DOHH2 (cell line): Measurements from ENCODE around the gene BRAF.

Experiments used
- H3F3A ChIP-seq: fragments of 200-600 bp; sonication (generic), shearing (Covaris generic); 2 replicates; pipeline ENCODE4 v1.6.0; 2016; ENCODE audit warnings: antibody characterized with exemption, mild to moderate bottlenecking; ENCODE audit not compliant: control insufficient read depth, insufficient read depth
- H3K27ac ChIP-seq: fragments of 200-600 bp; sonication (generic); 2 replicates; pipeline ENCODE4 v1.5.1; 2014; ENCODE audit warnings: low read depth, mild to moderate bottlenecking, low read length, moderate library complexity
- H3K27me3 ChIP-seq: fragments of 200-600 bp; sonication (generic); 2 replicates; pipeline ENCODE4 v1.6.1; 2014; ENCODE audit warnings: mild to moderate bottlenecking, low read length, mixed read lengths; ENCODE audit not compliant: control insufficient read depth
- H3K36me3 ChIP-seq: fragments of 200-600 bp; sonication (generic); 2 replicates; pipeline ENCODE4 v1.6.1; 2014; ENCODE audit warnings: mild to moderate bottlenecking, low read length, moderate library complexity, mixed read lengths; ENCODE audit not compliant: control insufficient read depth
- H3K4me1 ChIP-seq: fragments of 200-600 bp; sonication (generic); 2 replicates; pipeline ENCODE4 v1.6.1; 2014; ENCODE audit warnings: mild to moderate bottlenecking, low read length, mixed read lengths; ENCODE audit not compliant: control insufficient read depth
- H3K4me2 ChIP-seq: fragments of 200-600 bp; sonication (generic); 2 replicates; pipeline ENCODE4 v1.6.0; 2014; ENCODE audit warnings: mild to moderate bottlenecking, low read length, moderate library complexity
- H3K4me3 ChIP-seq: fragments of 200-600 bp; sonication (generic); 2 replicates; pipeline ENCODE4 v1.5.1; 2014; ENCODE audit warnings: mild to moderate bottlenecking, low read length, mixed read lengths
- H3K79me2 ChIP-seq: fragments of 200-600 bp; sonication (generic); 2 replicates; pipeline ENCODE4 v1.6.1; 2014; ENCODE audit warnings: mild to moderate bottlenecking, low read length, mixed read lengths; ENCODE audit not compliant: control insufficient read depth
- H3K9me2 ChIP-seq: fragments of 200-600 bp; sonication (generic); replicated peaks from 2 replicates; pipeline ENCODE4 v1.6.1; 2014; ENCODE audit warnings: mild to moderate bottlenecking, low read length, mixed read lengths; ENCODE audit not compliant: control insufficient read depth
- H3K9me3 ChIP-seq: fragments of 200-600 bp; sonication (generic); 2 replicates; pipeline ENCODE4 v1.6.1; 2014; ENCODE audit warnings: antibody characterized with exemption, low read length, mixed read lengths; ENCODE audit not compliant: control insufficient read depth, insufficient read depth
- H4K20me1 ChIP-seq: fragments of 200-600 bp; sonication (generic); 2 replicates; pipeline ENCODE4 v1.6.0; 2014; ENCODE audit warnings: low read depth, mild to moderate bottlenecking, antibody characterized with exemption, low read length, moderate library complexity; ENCODE audit not compliant: control insufficient read depth, insufficient read depth
- EZH2phosphoT487 ChIP-seq: fragments of 200-600 bp; sonication (generic); IDR thresholded peaks from 2 replicates; pipeline ENCODE4 v1.6.1; 2017; ENCODE audit warnings: borderline replicate concordance, mild to moderate bottlenecking, antibody characterized with exemption, low read length, moderate library complexity, mixed read lengths
- TF ChIP-seq, protein P1 (sequence below): fragments of 200-600 bp; sonication (generic); IDR thresholded peaks from one replicate; pipeline ENCODE4 v1.5.1; 2014; ENCODE audit warnings: antibody characterized with exemption, mild to moderate bottlenecking, low read depth, low read length; ENCODE audit not compliant: poor library complexity, severe bottlenecking

Gene BRAF

DNA sequence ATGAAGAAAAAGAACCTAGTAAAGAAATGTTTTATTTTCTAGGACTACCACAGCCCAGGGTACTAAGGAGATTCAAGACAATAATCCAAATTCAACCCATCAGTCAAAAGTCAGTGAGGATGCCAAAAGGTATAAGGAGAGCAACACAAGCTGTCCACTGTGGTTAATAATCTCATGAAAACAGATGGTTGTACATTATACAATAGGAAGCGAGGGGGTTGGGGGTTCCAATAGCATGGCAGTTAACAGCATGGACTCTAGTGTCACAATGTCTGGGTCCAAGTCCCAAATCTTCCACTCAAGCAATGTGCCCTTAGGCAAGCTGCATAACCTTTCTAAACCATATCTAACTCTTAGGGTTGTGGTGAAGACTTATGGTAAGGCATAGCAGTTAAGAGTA lies 35.1 kb downstream of the BRAF start:
- Histone ChIP-seq H4K20me1 (0 out of 2 replicates have a peak, but pooled peaks cover 3% of the 10 kb centered on the region), H3K27ac (no peak overlapping the region)

DNA sequence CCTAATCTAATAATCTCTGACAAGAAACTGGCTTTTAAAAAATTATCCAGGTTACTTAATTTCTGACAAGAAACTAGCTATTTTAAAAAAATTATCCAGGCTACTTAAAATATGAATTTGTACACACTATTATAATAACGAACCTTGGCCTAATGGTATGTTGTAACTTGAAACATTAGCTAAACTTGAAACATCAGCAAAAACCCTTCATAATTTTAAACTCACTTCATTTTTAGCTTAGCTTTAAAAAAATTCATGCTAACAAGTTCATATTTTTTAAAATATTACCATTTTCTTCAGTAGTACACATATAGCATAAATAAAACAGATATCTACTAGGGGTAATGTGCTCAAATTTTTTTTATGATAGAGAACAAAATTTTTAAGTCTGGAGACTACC lies 35.6 kb downstream of the BRAF start:
- H3K36me3 ChIP-seq: no peaks in the 10 kb centered on the region

More for the DNA sequence above, 35.1 kb downstream of the BRAF start:
- no peak overlapping the region for H3K4me3 ChIP-seq
- no peaks in the 10 kb centered on the region for H3K9me3 ChIP-seq
- peaks cover 97% of the 10 kb centered on the region for H3K79me2 ChIP-seq
- no peaks in the 10 kb centered on the region for H3F3A ChIP-seq
- no peaks in the 10 kb centered on the region for H3K36me3 ChIP-seq
- H3K9me2 ChIP-seq: no peaks in the 10 kb centered on the region
- H3K4me1 ChIP-seq: 0 out of 2 replicates have a peak, but pooled peaks cover 3% of the 10 kb centered on the region
- TF ChIP-seq, protein P1, sequence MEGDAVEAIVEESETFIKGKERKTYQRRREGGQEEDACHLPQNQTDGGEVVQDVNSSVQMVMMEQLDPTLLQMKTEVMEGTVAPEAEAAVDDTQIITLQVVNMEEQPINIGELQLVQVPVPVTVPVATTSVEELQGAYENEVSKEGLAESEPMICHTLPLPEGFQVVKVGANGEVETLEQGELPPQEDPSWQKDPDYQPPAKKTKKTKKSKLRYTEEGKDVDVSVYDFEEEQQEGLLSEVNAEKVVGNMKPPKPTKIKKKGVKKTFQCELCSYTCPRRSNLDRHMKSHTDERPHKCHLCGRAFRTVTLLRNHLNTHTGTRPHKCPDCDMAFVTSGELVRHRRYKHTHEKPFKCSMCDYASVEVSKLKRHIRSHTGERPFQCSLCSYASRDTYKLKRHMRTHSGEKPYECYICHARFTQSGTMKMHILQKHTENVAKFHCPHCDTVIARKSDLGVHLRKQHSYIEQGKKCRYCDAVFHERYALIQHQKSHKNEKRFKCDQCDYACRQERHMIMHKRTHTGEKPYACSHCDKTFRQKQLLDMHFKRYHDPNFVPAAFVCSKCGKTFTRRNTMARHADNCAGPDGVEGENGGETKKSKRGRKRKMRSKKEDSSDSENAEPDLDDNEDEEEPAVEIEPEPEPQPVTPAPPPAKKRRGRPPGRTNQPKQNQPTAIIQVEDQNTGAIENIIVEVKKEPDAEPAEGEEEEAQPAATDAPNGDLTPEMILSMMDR: no peak
- TF ChIP-seq EZH2phosphoT487: no peak
- H3K4me2 ChIP-seq: no peak overlapping the region
- no peaks in the 10 kb centered on the region for H3K27me3 ChIP-seq

DNA sequence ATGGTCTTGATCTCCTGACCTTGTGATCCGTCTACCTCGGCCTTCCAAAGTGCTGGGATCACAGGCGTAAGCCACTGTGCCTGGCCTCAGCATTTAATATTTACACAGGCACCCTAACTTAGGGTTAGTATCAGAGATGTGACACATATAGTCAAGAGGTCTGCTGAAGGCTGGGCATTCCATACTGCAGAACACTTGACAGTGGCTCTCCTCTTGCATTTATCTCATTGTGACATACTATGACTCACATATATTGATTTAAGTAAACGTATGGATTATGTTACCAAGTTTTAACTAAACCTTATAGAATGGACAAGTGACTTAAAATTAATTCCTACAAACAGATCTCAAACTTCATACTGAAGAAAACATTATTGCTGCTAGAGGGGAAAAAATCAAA lies 36.6 kb downstream of the BRAF start:
- H3K9me3 ChIP-seq: no peaks in the 10 kb centered on the region
- no peak overlapping the region for H3K4me3 ChIP-seq
- H3K79me2 ChIP-seq: peaks cover 94% of the 10 kb centered on the region
- H3F3A ChIP-seq: 0 out of 2 replicates have a peak, but pooled peaks cover 2% of the 10 kb centered on the region
- no peaks in the 10 kb centered on the region for H3K36me3 ChIP-seq
- peaks cover 10% of the 10 kb centered on the region for H3K4me1 ChIP-seq
- no peaks in the 10 kb centered on the region for H3K9me2 ChIP-seq
- no peak overlapping the region for H3K27ac ChIP-seq
- TF ChIP-seq, protein P1: no peak
- TF ChIP-seq EZH2phosphoT487: no peak
- no peaks in the 10 kb centered on the region for H3K27me3 ChIP-seq
- H3K4me2 ChIP-seq: no peak overlapping the region
- 0 out of 2 replicates have a peak, but pooled peaks cover 3% of the 10 kb centered on the region for H4K20me1 ChIP-seq

More for the DNA sequence above, 35.6 kb downstream of the BRAF start:
- Histone ChIP-seq H3K4me1 (0 out of 2 replicates have a peak, but pooled peaks cover 3% of the 10 kb centered on the region), H3K79me2 (peaks cover 96% of the 10 kb centered on the region), H3F3A (no peaks in the 10 kb centered on the region), H4K20me1 (0 out of 2 replicates have a peak, but pooled peaks cover 3% of the 10 kb centered on the region), H3K4me2 (no peak overlapping the region), H3K27me3 (no peaks in the 10 kb centered on the region), H3K4me3 (no peak overlapping the region), H3K27ac (no peak overlapping the region), H3K9me3 (no peaks in the 10 kb centered on the region), H3K9me2 (no peaks in the 10 kb centered on the region)
- TF ChIP-seq EZH2phosphoT487: no peak
- TF ChIP-seq, protein P1: no peak
